BLaER1 (cell line): ENCODE data around the gene DYNLL1.
A peak's percentile ranks its signal among the peaks of the same experiment; 100 is the strongest.

Experiments
- H3K27ac ChIP-seq: shearing (Covaris generic); formaldehyde crosslinking; 2 replicates; pipeline ENCODE4 v1.8.1; 2022
- H3K27me3 ChIP-seq: shearing (Covaris generic); formaldehyde crosslinking; 2 replicates; pipeline ENCODE4 v1.8.1; 2022
- H3K36me3 ChIP-seq: shearing (Covaris generic); formaldehyde crosslinking; 2 replicates; pipeline ENCODE4 v1.8.1; 2022
- H3K4me1 ChIP-seq: shearing (Covaris generic); formaldehyde crosslinking; 2 replicates; pipeline ENCODE4 v1.8.1; 2022
- H3K4me2 ChIP-seq: shearing (Covaris generic); formaldehyde crosslinking; 2 replicates; pipeline ENCODE4 v1.8.1; 2022
- H3K4me3 ChIP-seq: shearing (Covaris generic); formaldehyde crosslinking; 2 replicates; pipeline ENCODE4 v1.8.1; 2022
- H3K9ac ChIP-seq: shearing (Covaris generic); formaldehyde crosslinking; 2 replicates; pipeline ENCODE4 v1.8.1; 2022
- H3K9me3 ChIP-seq: shearing (Covaris generic); formaldehyde crosslinking; 2 replicates; pipeline ENCODE4 v1.8.1; 2022
- H4K20me1 ChIP-seq: shearing (Covaris generic); formaldehyde crosslinking; 2 replicates; pipeline ENCODE4 v1.8.1; 2022
- Cebpa-rat ChIP-seq: shearing (Covaris generic); IDR thresholded peaks from 2 replicates; pipeline ENCODE4 v1.8.1; 2022

DYNLL1 gene

DNA sequence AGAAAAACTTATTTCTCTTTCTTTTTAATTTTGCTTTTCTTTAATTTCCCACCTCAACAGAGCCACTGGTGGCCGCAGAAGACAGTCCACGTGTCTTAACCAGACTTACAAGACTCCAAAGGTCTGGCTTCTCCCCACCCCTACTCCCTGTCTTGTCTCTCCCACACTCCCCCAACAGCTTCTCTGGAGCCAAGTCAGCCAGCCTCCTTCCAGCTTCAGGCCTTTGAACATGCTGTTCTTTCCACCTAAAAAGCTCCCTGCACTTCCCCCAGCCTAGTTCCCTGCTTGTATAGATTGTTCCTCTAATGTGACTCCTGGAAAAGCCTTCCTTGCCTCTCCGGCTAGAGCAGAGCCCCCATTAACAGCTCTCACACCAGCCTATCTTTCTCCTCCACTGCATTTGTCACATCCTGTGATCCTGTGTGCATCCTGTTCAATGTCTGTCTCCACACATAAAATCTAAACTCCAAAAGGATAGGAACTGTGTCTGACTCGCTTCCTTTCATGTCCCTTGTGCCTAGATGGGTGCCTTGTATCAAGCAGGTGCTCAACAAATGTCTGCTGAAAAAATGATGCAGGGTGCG is 7.8 kb upstream of the DYNLL1 start:
- Histone ChIP-seq H3K9ac (no peak overlapping the region), H3K36me3 (peaks cover 28% of the 10 kb centered on the region), H3K9me3 (no peaks in the 10 kb centered on the region), H3K4me1 (peaks cover 20% of the 10 kb centered on the region), H3K27ac (0 out of 2 replicates have a peak overlapping the region, but pooled peaks have one; percentile 1), H3K4me3 (no peak overlapping the region), H3K27me3 (no peaks in the 10 kb centered on the region), H4K20me1 (no peaks in the 10 kb centered on the region), H3K4me2 (no peak overlapping the region)
- no peak for TF ChIP-seq Cebpa-rat

DNA sequence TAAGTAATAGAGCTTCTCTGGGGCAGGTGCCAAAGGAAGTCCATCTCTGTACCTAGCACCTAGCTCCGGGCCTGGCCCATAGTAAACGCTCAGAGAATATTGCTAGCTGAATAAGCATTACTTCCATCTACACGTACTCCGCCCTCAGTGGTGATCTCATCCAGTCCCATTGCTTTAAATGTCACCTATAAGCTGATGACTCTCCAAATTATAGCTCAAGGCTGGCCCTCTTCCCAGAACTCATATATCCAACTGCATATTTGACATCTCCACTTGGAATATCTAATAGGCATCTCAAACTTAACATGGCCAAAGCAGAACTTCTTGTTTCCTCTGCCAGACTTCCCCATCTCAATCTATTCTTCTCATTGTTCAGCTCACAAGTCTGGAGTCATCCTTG is 6.9 kb upstream of the DYNLL1 start:
- Histone ChIP-seq H3K4me1 (peaks cover 15% of the 10 kb centered on the region), H3K9ac (no peak overlapping the region), H3K4me2 (no peak overlapping the region), H3K4me3 (no peak overlapping the region), H3K9me3 (no peaks in the 10 kb centered on the region), H4K20me1 (no peaks in the 10 kb centered on the region), H3K27me3 (no peaks in the 10 kb centered on the region), H3K27ac (no peak overlapping the region), H3K36me3 (peaks cover 28% of the 10 kb centered on the region)
- TF ChIP-seq Cebpa-rat: no peak

DNA sequence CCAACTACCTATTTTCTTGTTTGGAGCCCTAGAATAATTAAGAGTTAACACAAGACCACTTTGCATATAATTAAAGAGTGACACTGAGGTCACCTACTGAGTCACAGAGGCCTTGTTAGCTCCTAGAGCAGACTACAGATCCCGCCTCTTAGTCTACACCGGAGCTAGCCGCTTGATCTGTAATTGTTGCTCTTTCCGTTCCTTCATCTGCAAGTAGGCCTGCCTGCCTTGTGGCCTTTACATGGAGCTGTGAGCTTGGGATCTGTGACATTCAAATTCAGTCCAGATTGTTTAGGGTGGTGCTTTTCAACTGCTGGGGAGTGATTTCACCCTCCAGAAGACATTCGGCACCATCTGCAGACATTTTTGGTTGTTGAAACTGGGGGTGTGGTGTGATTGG is 5.6 kb upstream of the DYNLL1 start:
- H3K4me2 ChIP-seq: no peak overlapping the region
- TF ChIP-seq Cebpa-rat: no peak

DNA sequence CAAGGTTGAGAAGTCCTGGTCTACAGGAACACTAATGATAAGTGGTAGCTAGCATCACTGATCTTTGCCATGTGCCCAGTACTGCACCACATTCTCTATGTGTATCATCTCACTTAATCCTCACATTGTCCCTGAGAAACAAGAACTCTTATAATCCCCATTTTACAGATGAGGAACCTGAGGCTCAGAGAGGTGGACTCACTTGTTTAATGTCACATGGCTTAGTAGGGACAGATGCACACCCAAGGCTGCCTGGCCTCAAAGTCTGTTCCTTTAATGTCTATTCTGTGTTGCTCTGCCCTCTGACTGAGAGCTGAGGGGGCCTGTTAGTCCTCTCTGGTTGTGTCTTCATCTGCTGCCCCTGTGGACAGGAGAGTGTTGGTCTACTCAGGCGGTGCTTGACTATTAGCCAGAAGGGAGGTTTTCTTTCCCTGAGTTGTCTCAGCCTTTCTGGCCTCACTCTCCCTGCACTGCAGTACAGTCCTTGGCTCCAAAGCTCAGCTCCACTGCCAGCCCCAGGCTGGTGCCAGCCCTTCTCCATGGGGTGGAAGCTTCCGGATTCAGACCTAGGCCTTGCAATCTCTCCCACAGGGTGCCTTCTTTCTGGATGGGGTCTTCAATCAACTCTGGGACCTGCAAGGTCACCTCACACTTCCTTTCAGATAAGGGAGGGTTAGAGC is 4.9 kb upstream of the DYNLL1 start:
- Histone ChIP-seq H3K9me3 (no peaks in the 10 kb centered on the region), H3K27ac (no peak overlapping the region), H3K4me3 (no peak overlapping the region)

More for the DNA sequence above, 5.6 kb upstream of the DYNLL1 start:
- no peaks in the 10 kb centered on the region for H4K20me1 ChIP-seq
- no peaks in the 10 kb centered on the region for H3K9me3 ChIP-seq
- peaks cover 25% of the 10 kb centered on the region for H3K4me1 ChIP-seq
- H3K4me3 ChIP-seq: no peak overlapping the region
- no peak overlapping the region for H3K9ac ChIP-seq
- H3K27ac ChIP-seq: no peak overlapping the region
- peaks cover 28% of the 10 kb centered on the region for H3K36me3 ChIP-seq
- no peaks in the 10 kb centered on the region for H3K27me3 ChIP-seq

DNA sequence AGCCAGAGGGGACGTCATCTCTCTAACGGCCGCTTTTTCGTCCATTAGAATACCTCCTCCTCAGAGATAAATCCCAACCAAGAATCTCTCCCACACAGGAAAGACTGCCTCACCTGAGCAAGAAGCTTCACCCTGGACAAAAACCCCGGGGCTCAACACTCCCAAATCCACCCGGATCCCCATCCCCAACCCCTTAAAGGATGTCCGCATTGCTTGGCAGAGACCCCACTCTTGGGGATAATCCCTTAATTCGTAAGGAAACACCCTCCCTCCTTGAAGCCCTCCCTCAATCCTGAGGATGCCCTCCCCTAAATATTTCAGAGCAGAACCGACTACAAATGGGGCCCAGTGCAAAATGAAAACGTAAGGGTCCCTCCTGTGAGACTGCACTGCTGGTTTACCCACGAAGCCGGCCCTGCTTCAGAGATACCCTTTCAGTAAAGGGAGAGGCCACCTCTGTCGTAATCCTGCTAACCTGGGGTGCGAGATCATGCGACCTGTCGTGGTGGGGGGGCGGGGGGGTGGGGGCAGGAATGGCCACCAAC is 655 bp upstream of the DYNLL1 start:
- Histone ChIP-seq H3K9me3 (no peaks in the 10 kb centered on the region), H3K27me3 (no peaks in the 10 kb centered on the region), H3K27ac (0 out of 2 replicates have a peak overlapping the region, but pooled peaks have one; percentile 53), H3K36me3 (peaks cover 45% of the 10 kb centered on the region), H4K20me1 (peaks cover 40% of the 10 kb centered on the region), H3K4me1 (peaks cover 31% of the 10 kb centered on the region), H3K4me3 (peak overlapping the region; percentile 92), H3K9ac (peak overlapping the region; percentile 63), H3K4me2 (peak overlapping the region; percentile 89)
- TF ChIP-seq Cebpa-rat: no peak

More for the DNA sequence above, 4.9 kb upstream of the DYNLL1 start:
- H3K36me3 ChIP-seq: peaks cover 28% of the 10 kb centered on the region
- no peak for TF ChIP-seq Cebpa-rat
- H3K9ac ChIP-seq: no peak overlapping the region
- no peaks in the 10 kb centered on the region for H4K20me1 ChIP-seq
- peaks cover 20% of the 10 kb centered on the region for H3K4me1 ChIP-seq
- H3K27me3 ChIP-seq: no peaks in the 10 kb centered on the region
- no peak overlapping the region for H3K4me2 ChIP-seq

DNA sequence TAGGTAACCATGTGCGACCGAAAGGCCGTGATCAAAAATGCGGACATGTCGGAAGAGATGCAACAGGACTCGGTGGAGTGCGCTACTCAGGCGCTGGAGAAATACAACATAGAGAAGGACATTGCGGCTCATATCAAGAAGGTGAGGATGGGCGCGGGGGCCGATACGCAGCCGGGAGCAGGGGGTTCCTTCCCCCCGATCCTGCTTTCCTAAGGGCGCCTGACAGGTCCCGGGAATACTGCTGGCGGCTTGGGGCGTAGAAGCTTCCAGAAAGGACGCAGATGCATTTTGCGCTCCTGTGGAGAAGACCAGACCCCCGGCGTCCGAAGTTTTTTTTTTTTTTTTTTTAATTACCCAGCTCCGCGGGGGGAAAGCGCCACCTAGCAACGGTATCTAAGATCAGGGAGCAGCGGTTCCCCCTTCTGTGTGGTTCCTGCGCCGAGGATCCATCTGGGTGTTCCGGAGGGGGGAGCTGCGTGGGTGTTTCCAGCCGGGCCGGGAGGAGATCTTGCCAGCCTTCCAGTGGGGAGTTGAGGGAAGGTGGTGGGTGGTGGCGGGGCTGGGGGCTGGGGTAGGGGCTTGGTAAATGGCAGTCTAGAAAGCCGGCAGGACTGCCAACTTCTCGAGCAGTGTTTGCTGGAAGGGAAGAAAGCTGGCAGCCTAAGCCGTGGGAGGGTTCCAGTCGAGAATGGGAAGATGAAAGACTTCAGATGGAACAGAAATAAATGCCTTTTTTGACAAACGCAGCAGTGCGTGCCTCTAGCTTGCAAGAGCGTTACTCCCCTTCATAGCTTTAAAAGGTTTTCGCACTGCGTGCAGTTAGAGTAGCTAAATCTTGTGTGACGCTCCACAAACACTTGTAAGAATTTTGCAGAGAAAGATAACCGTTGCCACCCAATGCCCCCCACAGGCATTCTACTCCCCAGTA is 764 bp downstream of the DYNLL1 start:
- Histone ChIP-seq H3K9me3 (no peaks in the 10 kb centered on the region), H3K9ac (peak overlapping the region; percentile 91), H4K20me1 (peaks cover 52% of the 10 kb centered on the region), H3K36me3 (peaks cover 45% of the 10 kb centered on the region), H3K4me3 (peak overlapping the region; percentile 92), H3K4me1 (peaks cover 31% of the 10 kb centered on the region), H3K4me2 (peak overlapping the region; percentile 81), H3K27me3 (no peaks in the 10 kb centered on the region), H3K27ac (peak overlapping the region; percentile 79)
- TF ChIP-seq Cebpa-rat: no peak

DNA sequence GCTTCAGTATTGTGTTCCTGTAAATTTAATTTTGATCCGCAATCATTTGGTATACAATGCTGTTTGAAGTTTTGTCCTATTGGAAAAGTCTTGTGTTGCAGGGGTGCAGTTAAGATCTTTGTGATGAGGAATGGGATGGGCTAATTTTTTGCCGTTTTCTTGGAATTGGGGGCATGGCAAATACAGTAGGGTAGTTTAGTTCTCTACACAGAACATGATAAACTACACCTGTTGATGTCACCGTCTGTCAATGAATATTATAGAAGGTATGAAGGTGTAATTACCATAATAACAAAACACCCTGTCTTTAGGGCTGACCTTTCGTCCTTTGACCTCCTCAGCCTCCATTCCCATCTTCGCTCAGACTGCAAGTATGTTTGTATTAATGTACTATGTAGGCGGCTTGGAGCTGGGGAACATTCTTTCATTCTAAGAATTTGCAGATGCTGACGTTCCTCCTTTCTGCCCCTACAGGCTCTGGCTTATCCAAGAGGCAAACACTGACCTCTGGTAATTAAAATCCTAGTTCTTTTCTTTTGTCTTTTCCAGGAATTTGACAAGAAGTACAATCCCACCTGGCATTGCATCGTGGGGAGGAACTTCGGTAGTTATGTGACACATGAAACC is 1.7 kb downstream of the DYNLL1 start:
- Histone ChIP-seq H3K27me3 (no peaks in the 10 kb centered on the region), H3K9me3 (no peaks in the 10 kb centered on the region), H3K4me1 (peaks cover 31% of the 10 kb centered on the region), H3K36me3 (peaks cover 51% of the 10 kb centered on the region), H3K4me2 (peak overlapping the region; percentile 81), H3K4me3 (peak overlapping the region; percentile 92), H3K27ac (peak overlapping the region; percentile 53; the same call in 1 of the 2 replicates), H3K9ac (peak overlapping the region; percentile 91), H4K20me1 (peaks cover 52% of the 10 kb centered on the region)
- no peak for TF ChIP-seq Cebpa-rat

DNA sequence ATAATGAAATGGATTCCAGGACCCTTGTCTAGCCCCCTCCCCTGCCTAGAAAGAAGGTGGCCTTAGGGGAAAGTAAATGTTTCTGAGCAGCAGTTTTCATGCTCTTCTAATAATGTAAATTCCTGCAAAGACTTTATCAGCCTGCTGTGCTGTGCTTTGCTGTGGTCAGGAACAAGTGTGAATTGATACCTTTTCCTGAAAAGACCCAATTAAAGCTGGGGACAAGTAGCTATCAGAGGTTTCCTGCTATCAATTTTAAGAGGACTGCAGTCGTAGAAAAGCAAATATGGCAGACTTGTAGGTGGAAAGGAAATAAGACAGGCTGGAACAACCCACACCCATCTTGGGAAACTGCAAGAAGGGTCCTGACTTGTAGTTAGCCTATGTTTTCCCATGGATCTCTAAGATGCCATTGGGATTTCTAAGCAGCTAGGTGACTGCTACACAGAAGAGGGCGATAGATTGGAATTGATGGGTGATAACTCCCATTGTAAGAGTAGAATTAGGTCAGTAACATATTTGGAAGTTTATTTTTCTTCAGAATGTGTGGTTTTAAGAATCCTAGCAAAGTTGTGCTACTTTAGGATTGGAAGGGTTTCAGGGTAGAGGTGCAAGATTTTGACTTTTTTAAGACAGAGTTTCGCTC is 3.1 kb downstream of the DYNLL1 start:
- H3K36me3 ChIP-seq: peaks cover 64% of the 10 kb centered on the region
- TF ChIP-seq Cebpa-rat: no peak
- no peak overlapping the region for H3K9ac ChIP-seq
- no peak overlapping the region for H3K4me3 ChIP-seq
- H3K4me2 ChIP-seq: peak overlapping the region; percentile 81
- no peak overlapping the region for H3K27ac ChIP-seq
- no peaks in the 10 kb centered on the region for H3K27me3 ChIP-seq
- H4K20me1 ChIP-seq: peaks cover 52% of the 10 kb centered on the region
- no peaks in the 10 kb centered on the region for H3K9me3 ChIP-seq
- H3K4me1 ChIP-seq: peaks cover 31% of the 10 kb centered on the region

DNA sequence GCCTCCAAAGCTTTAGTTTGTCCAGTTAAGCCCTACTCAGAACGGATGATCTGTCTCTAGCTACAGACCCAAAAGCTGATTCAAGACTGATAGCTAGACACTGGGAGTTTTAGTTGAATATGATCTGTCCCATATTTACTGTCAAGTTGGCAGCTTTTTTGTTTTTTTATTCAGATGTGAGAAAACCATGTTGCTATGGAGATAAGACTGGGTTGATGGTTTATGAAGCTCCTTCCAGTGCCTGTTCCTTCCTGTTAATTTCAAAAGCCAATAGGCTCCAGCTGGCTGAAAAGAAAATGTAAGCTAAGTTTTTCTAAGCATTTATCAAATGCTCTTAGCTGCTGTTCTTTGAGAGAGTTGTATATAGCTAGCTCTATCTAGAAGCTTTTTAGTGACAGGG is 4.7 kb downstream of the DYNLL1 start:
- H4K20me1 ChIP-seq: peaks cover 52% of the 10 kb centered on the region
- H3K27ac ChIP-seq: no peak overlapping the region
- peaks cover 21% of the 10 kb centered on the region for H3K4me1 ChIP-seq
- TF ChIP-seq Cebpa-rat: no peak
- no peaks in the 10 kb centered on the region for H3K27me3 ChIP-seq
- no peak overlapping the region for H3K4me3 ChIP-seq
- peaks cover 80% of the 10 kb centered on the region for H3K36me3 ChIP-seq
- no peak overlapping the region for H3K4me2 ChIP-seq
- H3K9me3 ChIP-seq: no peaks in the 10 kb centered on the region
- no peak overlapping the region for H3K9ac ChIP-seq
